Ovary (tissue), 9 donors: ENCODE data around the gene N4BP2L2. TPM values are rescaled to one million over a fixed set of nuclear protein-coding genes. Genes with fewer than 3 reads are reported as not detected.
A peak's percentile ranks its signal among the peaks of the same experiment; 100 is the strongest.

Source experiments
- DNase-seq, 5 donors: peaks; one replicate each; pipeline ENCODE4 v3.0.0-alpha.2; 2019 to 2020
- H3K27ac ChIP-seq, 2 donors: fragments of 200-600 bp; one replicate each; pipeline versions ENCODE4 v1.5.1 to v1.8.0; 2019 to 2022
- H3K27me3 ChIP-seq: fragments of 200-600 bp; one replicate; pipeline ENCODE4 v1.8.0; 2022
- H3K36me3 ChIP-seq: fragments of 200-600 bp; sonication (generic); one replicate; pipeline ENCODE4 v1.5.1; 2019
- H3K4me1 ChIP-seq: one replicate; pipeline ENCODE4 v1.8.1; 2013; ENCODE audit warnings: mild to moderate bottlenecking, moderate library complexity; ENCODE audit not compliant: insufficient read depth
- H3K4me3 ChIP-seq: fragments of 200-600 bp; sonication (generic); one replicate; pipeline ENCODE4 v1.5.1; 2017
- H3K9me3 ChIP-seq, 2 donors: fragments of 200-600 bp in 1 of 2; sonication (generic) in 1 of 2; one replicate each; pipeline versions ENCODE4 v1.5.1 to v1.8.1; 2013 to 2019; ENCODE audit warnings: mild to moderate bottlenecking in 1 of 2, moderate library complexity in 1 of 2
- EP300 ChIP-seq: sonication (generic); formaldehyde crosslinking; IDR thresholded peaks from one replicate; pipeline ENCODE4 v1.6.1; 2017; ENCODE audit warnings: antibody characterized with exemption
- POLR2A ChIP-seq: fragments of 450-650 bp; IDR thresholded peaks from one replicate; pipeline ENCODE4 v1.6.1; 2017; ENCODE audit warnings: antibody characterized with exemption, mild to moderate bottlenecking, moderate library complexity
- WGBS, 3 donors: extraction: QIAGEN DNeasy Blood & Tissue Kit in 1 of 3; methylation state at CpG; one replicate each; pipeline versions ENCODE4 v1.1.5 to v1.1.7; 2013 to 2017; 5-methylcytosine and 5-hydroxymethylcytosine counted together
- intact Hi-C, 4 donors: fragments of 100-400 bp; cut with DNase I; formaldehyde crosslinking; loops; one replicate each; pipeline versions ENCODE4 v1.11.0 to v1.15.1; 2022 to 2023
- polyA plus RNA-seq, 2 donors: library from polyadenylated mRNA; stranded (reverse); fragments of 200-250 nt in 1 of 2; fragments of 350-450 nt in 1 of 2; fragmentation: Illumina TruSeq in 1 of 2; extraction: RNeasy Lipid Tissue Mini Kit (QIAGEN cat#74804) in 1 of 2; gene quantifications; one replicate each; pipeline ENCODE4 v1.2.3, GENCODE V29; 2013 to 2014
- total RNA-seq, 7 donors: library from RNA; depleted of rRNA in 2 of 7; stranded (reverse); fragments of >200 nt in 2 of 7; fragmentation: NEBNext Ultra II Directional in 3 of 7; extraction: Animal tissue kit (Norgen Biotek cat#: 25700) in 3 of 7; gene quantifications; one replicate each; pipeline versions ENCODE4 v1.1.0 to v1.2.4, GENCODE V29; 2016 to 2023
- TF ChIP-seq, protein P1 (sequence below), 3 donors: fragments of 450-650 bp in 2 of 3; fragments of 200-600 bp in 1 of 3; IDR thresholded peaks; one replicate each; pipeline versions ENCODE4 v1.5.1 to v1.8.0; 2016 to 2022; ENCODE audit warnings: antibody characterized with exemption in 3 of 3, mild to moderate bottlenecking in 1 of 3
- donor health status: DM: no; HTN: no; CAD: no; lungs with moderate emphysema.
- donor health status: DM: no; HTN: no; CAD: no.
- donor health status: Bipolar disorder and iron deficiency.
- donor health status: DM: yes; HTN: yes; CAD: no.
- donor health status: DM: no; HTN: no; CAD: no.
- donor health status: DM: yes; HTN: yes; CAD: no.

N4BP2L2 gene
- total and polyA plus RNA-seq, 9 donors, result 67.8 to 220 (median 168) TPM

- DNase-seq, result no peak
- Histone ChIP-seq H3K27me3 (no peaks in the 10 kb centered on the region), H3K9me3 (no peaks in the 10 kb centered on the region), H3K4me1 (no peaks in the 10 kb centered on the region), H3K27ac (no peak overlapping the region), H3K4me3 (no peak overlapping the region), H3K36me3 (no peaks in the 10 kb centered on the region)
- WGBS, 3 donors, result 78 to 82% (median 80%) methylated on average over 2 of the region's 2 CpGs
- intact Hi-C loops, result loop anchor here in 2 of 4 donors (5.0 to 10.0 kb wide), 2 partner anchors 157 to 160 kb away; no protein-coding TSS in a partner anchor
- TF ChIP-seq, protein P1, sequence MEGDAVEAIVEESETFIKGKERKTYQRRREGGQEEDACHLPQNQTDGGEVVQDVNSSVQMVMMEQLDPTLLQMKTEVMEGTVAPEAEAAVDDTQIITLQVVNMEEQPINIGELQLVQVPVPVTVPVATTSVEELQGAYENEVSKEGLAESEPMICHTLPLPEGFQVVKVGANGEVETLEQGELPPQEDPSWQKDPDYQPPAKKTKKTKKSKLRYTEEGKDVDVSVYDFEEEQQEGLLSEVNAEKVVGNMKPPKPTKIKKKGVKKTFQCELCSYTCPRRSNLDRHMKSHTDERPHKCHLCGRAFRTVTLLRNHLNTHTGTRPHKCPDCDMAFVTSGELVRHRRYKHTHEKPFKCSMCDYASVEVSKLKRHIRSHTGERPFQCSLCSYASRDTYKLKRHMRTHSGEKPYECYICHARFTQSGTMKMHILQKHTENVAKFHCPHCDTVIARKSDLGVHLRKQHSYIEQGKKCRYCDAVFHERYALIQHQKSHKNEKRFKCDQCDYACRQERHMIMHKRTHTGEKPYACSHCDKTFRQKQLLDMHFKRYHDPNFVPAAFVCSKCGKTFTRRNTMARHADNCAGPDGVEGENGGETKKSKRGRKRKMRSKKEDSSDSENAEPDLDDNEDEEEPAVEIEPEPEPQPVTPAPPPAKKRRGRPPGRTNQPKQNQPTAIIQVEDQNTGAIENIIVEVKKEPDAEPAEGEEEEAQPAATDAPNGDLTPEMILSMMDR (IDR thresholded peaks at IDR 0.05), result no peak
- TF ChIP-seq POLR2A, result no peak
- TF ChIP-seq EP300, result no peak
Measured at GRCh38 chr13:32542221-32542620, 3.6 kb upstream of the N4BP2L2 start.

DNA sequence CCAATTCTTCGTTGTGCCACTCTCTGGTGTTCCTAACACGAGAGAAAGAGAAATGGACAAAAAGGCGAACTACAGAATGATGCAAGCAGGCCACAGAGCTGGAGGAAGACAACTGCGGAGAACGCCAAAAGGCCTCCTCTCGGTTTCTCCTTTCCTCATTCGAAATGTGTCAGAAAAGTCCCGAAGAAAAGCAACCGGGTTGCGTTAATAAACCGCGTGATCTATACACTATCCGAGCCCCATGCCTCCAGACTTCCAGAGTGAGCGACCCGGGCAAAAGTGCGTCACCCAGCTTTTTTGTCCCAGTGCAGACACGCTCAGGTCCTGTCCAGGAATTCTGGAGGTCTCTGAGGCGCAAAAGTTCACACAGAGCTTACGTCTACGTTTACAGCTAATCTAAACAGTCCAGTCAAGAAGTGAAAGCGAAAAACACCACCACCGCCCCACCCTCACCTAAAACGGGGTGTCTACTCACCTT is 413 bp downstream of the N4BP2L2 start:
- intact Hi-C loops, result loop anchor here in 3 of 4 donors (10.0 kb wide), 2 partner anchors 113 to 123 kb away; partner anchors contain the start of gene N4BP2L1 (in 2 of the 3)
- Histone ChIP-seq H3K4me3 (peak overlapping the region; percentile 84), H3K27me3 (no peaks in the 10 kb centered on the region), H3K36me3 (no peaks in the 10 kb centered on the region), H3K27ac (peak overlapping the region; percentile 80), H3K9me3 (no peaks in the 10 kb centered on the region), H3K4me1 (peaks cover 8% of the 10 kb centered on the region)
- DNase-seq, result peak in 1 of 5 donors; percentile 62
- WGBS, 3 donors, result 0% methylated on average over 23 of the region's 23 CpGs
- TF ChIP-seq EP300 (no peak), POLR2A (no peak)
- TF ChIP-seq, protein P1 (IDR thresholded peaks at IDR 0.05), result no peak

- Histone ChIP-seq H3K4me3 (peak overlapping the region; percentile 84), H3K27ac (peak overlapping the region; percentile 80), H3K9me3 (no peaks in the 10 kb centered on the region), H3K36me3 (no peaks in the 10 kb centered on the region), H3K27me3 (no peaks in the 10 kb centered on the region), H3K4me1 (peaks cover 8% of the 10 kb centered on the region)
- intact Hi-C loops, result loop anchor here in 3 of 4 donors (10.0 kb wide), 2 partner anchors 113 to 123 kb away; partner anchors contain the start of gene N4BP2L1 (in 2 of the 3)
- WGBS, 3 donors, result 11 to 27% (median 16%) methylated on average over 19 to 22 of the region's 22 CpGs
- peak; percentile 35 to 64 (median 57) for DNase-seq
- TF ChIP-seq POLR2A (no peak), EP300 (no peak)
- TF ChIP-seq, protein P1 (IDR thresholded peaks at IDR 0.05), result no peak
Measured at GRCh38 chr13:32537580-32538142, 934 bp downstream of the N4BP2L2 start.

DNA sequence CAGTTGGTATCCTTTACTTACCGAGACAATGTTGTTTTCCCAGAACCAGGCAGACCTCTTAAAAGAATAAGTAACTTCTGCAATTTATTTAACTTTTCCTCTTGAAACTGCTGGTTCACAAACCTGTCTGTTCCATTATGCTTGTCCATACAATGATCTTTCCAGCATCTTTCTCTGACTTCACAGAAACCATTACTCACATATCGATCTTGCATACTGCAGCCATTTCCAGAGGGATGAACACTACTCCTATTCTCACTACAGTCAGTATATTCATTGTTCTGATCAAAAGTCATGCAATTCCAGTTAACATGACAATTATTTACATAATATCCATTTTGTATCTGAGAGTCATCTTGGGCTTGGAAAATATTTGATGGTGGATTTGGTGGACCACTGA is 2.8 kb downstream of the N4BP2L2 start:
- Histone ChIP-seq H3K9me3 (no peaks in the 10 kb centered on the region), H3K27me3 (no peaks in the 10 kb centered on the region), H3K4me3 (no peak overlapping the region), H3K4me1 (peaks cover 10% of the 10 kb centered on the region), H3K36me3 (no peaks in the 10 kb centered on the region), H3K27ac (no peak overlapping the region)
- 94 to 99% (median 98%) methylated on average over 2 of the region's 2 CpGs for WGBS, 3 donors
- TF ChIP-seq POLR2A (no peak), EP300 (no peak)
- TF ChIP-seq, protein P1 (IDR thresholded peaks at IDR 0.05), result no peak
- no peak for DNase-seq
- intact Hi-C loops, result loop anchor here in 3 of 4 donors (10.0 kb wide), 2 partner anchors 111 to 121 kb away; partner anchors contain the start of gene N4BP2L1 (in 2 of the 3)
